Thyroid gland (tissue), 4 donors: Measurements from ENCODE around the gene PCBP1. TPM values are rescaled to one million over a fixed set of nuclear protein-coding genes. Genes with fewer than 3 reads are reported as not detected.

Source experiments
- DNase-seq, 2 donors: peaks; one replicate each; pipeline ENCODE4 v3.0.0-alpha.2; 2019
- H3K27ac ChIP-seq, 3 donors: fragments of 200-600 bp; sonication (generic); 1 replicate in 2 of 3; 2 replicates in 1 of 3; pipeline ENCODE4 v1.5.1; 2016 to 2019; ENCODE audit warnings: mild to moderate bottlenecking in 1 of 3, moderate library complexity in 1 of 3
- H3K27me3 ChIP-seq: fragments of 200-600 bp; sonication (generic); one replicate; pipeline ENCODE4 v1.5.1; 2019
- H3K36me3 ChIP-seq, 2 donors: fragments of 200-600 bp; sonication (generic); one replicate each; pipeline ENCODE4 v1.5.1; 2016 to 2019
- H3K4me1 ChIP-seq, 2 donors: fragments of 200-600 bp; sonication (generic); one replicate each; pipeline ENCODE4 v1.5.1; 2017 to 2019
- H3K4me3 ChIP-seq, 3 donors: fragments of 200-600 bp; sonication (generic); replicated peaks in 1 of 3; 1 replicate in 2 of 3; 2 replicates in 1 of 3; pipeline ENCODE4 v1.5.1; 2016; ENCODE audit warnings: mild to moderate bottlenecking in 1 of 3
- H3K9me3 ChIP-seq: fragments of 200-600 bp; sonication (generic); one replicate; pipeline ENCODE4 v1.5.1; 2017
- CTCF ChIP-seq, 6 experiments: fragments of 200-600 bp in 3 of 6; fragments of 450-650 bp in 3 of 6; sonication (generic) in 3 of 6; IDR thresholded peaks; one replicate each; pipeline ENCODE4 v1.5.1; 2016 to 2019; ENCODE audit warnings: antibody characterized with exemption in 6 of 6, mild to moderate bottlenecking in 2 of 6, inconsistent platforms in 1 of 6, moderate library complexity in 1 of 6
- POLR2A ChIP-seq, 2 donors: fragments of 450-650 bp; IDR thresholded peaks; one replicate each; pipeline ENCODE4 v1.6.1; 2017; ENCODE audit warnings: antibody characterized with exemption in 2 of 2, mild to moderate bottlenecking in 2 of 2, moderate library complexity in 1 of 2
- WGBS, 2 donors: methylation state at CpG; one replicate each; pipeline ENCODE4 v1.1.5; 2017; 5-methylcytosine and 5-hydroxymethylcytosine counted together
- intact Hi-C: fragments of 100-400 bp; cut with DNase I; formaldehyde crosslinking; loops from one replicate; pipeline ENCODE4 v1.15.1; 2023
- total RNA-seq, 4 donors: library from RNA; depleted of rRNA; stranded (reverse); fragments of >200 nt; gene quantifications; one replicate each; pipeline ENCODE4 v1.2.3, GENCODE V29; 2016

PCBP1 gene
- total RNA-seq, 4 donors from 2014 or later: 165 to 215 (median 195) TPM

GRCh38 chr2:70113359-70114070, 26.2 kb downstream of the PCBP1 start:
- no peak overlapping the region for H3K4me3 ChIP-seq
- H3K4me1 ChIP-seq: peaks cover 3 to 47% of the 10 kb centered on the region in 2 donors
- peak overlapping the region in 2 of 3 donors; percentile 15 to 24 for H3K27ac ChIP-seq
- H3K27me3 ChIP-seq: no peaks in the 10 kb centered on the region
- H3K36me3 ChIP-seq: no peaks in the 10 kb centered on the region
- intact Hi-C loops: no loop called here
- WGBS, 2 donors: 83% methylated on average over 4 of the region's 4 CpGs
- H3K9me3 ChIP-seq: no peaks in the 10 kb centered on the region
- DNase-seq: no peak
- no peak for TF ChIP-seq CTCF (IDR thresholded peaks at IDR 0.05)
- TF ChIP-seq POLR2A (IDR thresholded peaks at IDR 0.05): no peak

- intact Hi-C loops: no loop called here
- H3K4me1 ChIP-seq: peaks cover 3 to 35% of the 10 kb centered on the region in 2 donors
- H3K9me3 ChIP-seq: no peaks in the 10 kb centered on the region
- H3K27ac ChIP-seq: peak overlapping the region; percentile 34 to 58 (median 49)
- DNase-seq: peak; percentile 53 to 68
- WGBS, 2 donors: 69 to 71% methylated on average over 8 of the region's 8 CpGs
- H3K36me3 ChIP-seq: no peaks in the 10 kb centered on the region
- TF ChIP-seq CTCF (IDR thresholded peaks at IDR 0.05) (no peak), POLR2A (IDR thresholded peaks at IDR 0.05) (peak in 1 of 2 donors; percentile 30)
- no peak overlapping the region for H3K4me3 ChIP-seq
- no peaks in the 10 kb centered on the region for H3K27me3 ChIP-seq
Observed at GRCh38 chr2:70115646-70116442, 28.6 kb downstream of the PCBP1 start.

- Histone ChIP-seq H3K27ac (peak overlapping the region in 2 of 3 donors; percentile 2 to 10), H3K9me3 (no peaks in the 10 kb centered on the region), H3K36me3 (no peaks in the 10 kb centered on the region), H3K27me3 (no peaks in the 10 kb centered on the region), H3K4me3 (no peak overlapping the region), H3K4me1 (peaks cover 11 to 34% of the 10 kb centered on the region in 2 donors)
- intact Hi-C loops: no loop called here
- TF ChIP-seq CTCF (IDR thresholded peaks at IDR 0.05) (no peak), POLR2A (IDR thresholded peaks at IDR 0.05) (no peak)
- no peak for DNase-seq
- 49 to 62% methylated on average over 2 of the region's 2 CpGs for WGBS, 2 donors
Observed at GRCh38 chr2:70116936-70117552, 29.8 kb downstream of the PCBP1 start.

- Histone ChIP-seq H3K27ac (no peak overlapping the region), H3K9me3 (no peaks in the 10 kb centered on the region), H3K4me1 (peaks cover 8 to 42% of the 10 kb centered on the region in 2 donors), H3K27me3 (no peaks in the 10 kb centered on the region), H3K36me3 (no peaks in the 10 kb centered on the region), H3K4me3 (no peak overlapping the region)
- WGBS, 2 donors: 53 to 56% methylated on average over 4 of the region's 4 CpGs
- intact Hi-C loops: no loop called here
- TF ChIP-seq POLR2A (IDR thresholded peaks at IDR 0.05): no peak
- no peak for TF ChIP-seq CTCF (IDR thresholded peaks at IDR 0.05)
- no peak for DNase-seq
Observed at GRCh38 chr2:70118798-70119454, 31.6 kb downstream of the PCBP1 start.
